Lung (tissue), 12 donors: Measurements from ENCODE around the gene BCL2. TPM values are rescaled to one million over a fixed set of nuclear protein-coding genes. Genes with fewer than 3 reads are reported as not detected.
A peak's percentile ranks its signal among the peaks of the same experiment; 100 is the strongest.

ENCODE experiments used
- ATAC-seq: fragments of 200-7000 bp; cut with Tn5 transposase; one replicate; pipeline ENCODE4 v1.9.1; 2020; ENCODE audit warnings: moderate number of reproducible peaks; ENCODE audit not compliant: insufficient read depth, low FRiP score
- DNase-seq, 3 donors: peaks; one replicate each; pipeline ENCODE4 v3.0.0-alpha.2; 2013 to 2017
- H3K27ac ChIP-seq, 2 donors: one replicate each; pipeline ENCODE4 v1.5.1; 2013; ENCODE audit warnings: mild to moderate bottlenecking in 2 of 2, moderate library complexity in 2 of 2, control low read depth in 1 of 2, inconsistent platforms in 1 of 2, low read depth in 1 of 2, low read length in 1 of 2
- H3K27me3 ChIP-seq, 3 donors: one replicate each; pipeline ENCODE4 v1.5.1; 2013; ENCODE audit warnings: low read length in 2 of 3; ENCODE audit not compliant: control insufficient read depth in 3 of 3, insufficient read depth in 3 of 3
- H3K36me3 ChIP-seq, 4 donors: one replicate each; pipeline ENCODE4 v1.5.1; 2013; ENCODE audit warnings: low read length in 4 of 4, mild to moderate bottlenecking in 1 of 4, moderate library complexity in 1 of 4; ENCODE audit not compliant: control insufficient read depth in 4 of 4, insufficient read depth in 4 of 4
- H3K4me1 ChIP-seq, 5 donors: one replicate each; pipeline ENCODE4 v1.5.1; 2013; ENCODE audit warnings: low read length in 5 of 5, mild to moderate bottlenecking in 2 of 5, moderate library complexity in 1 of 5; ENCODE audit not compliant: control insufficient read depth in 5 of 5, insufficient read depth in 5 of 5
- H3K4me3 ChIP-seq: one replicate; pipeline ENCODE4 v1.5.1; 2013; ENCODE audit warnings: mild to moderate bottlenecking, control low read depth, moderate library complexity
- H3K9ac ChIP-seq, 2 donors: one replicate each; pipeline ENCODE4 v1.5.1; 2013; ENCODE audit warnings: low read length in 2 of 2, control low read depth in 1 of 2; ENCODE audit not compliant: insufficient read depth in 1 of 2
- H3K9me3 ChIP-seq, 4 donors: one replicate each; pipeline ENCODE4 v1.5.1; 2013; ENCODE audit warnings: low read length in 3 of 4, mild to moderate bottlenecking in 1 of 4, moderate library complexity in 1 of 4; ENCODE audit not compliant: control insufficient read depth in 4 of 4, insufficient read depth in 3 of 4
- CTCF ChIP-seq: IDR thresholded peaks from 2 replicates; pipeline ENCODE4 v1.5.1; 2012; ENCODE audit warnings: mild to moderate bottlenecking; ENCODE audit errors: control extremely low read depth, extremely low read depth
- WGBS, 2 donors: extraction: QIAGEN DNeasy Blood & Tissue Kit; methylation state at CpG; one replicate each; pipeline ENCODE4 v1.1.7; 2013; 5-methylcytosine and 5-hydroxymethylcytosine counted together
- polyA plus RNA-seq, 2 donors: library from polyadenylated mRNA; stranded (reverse); fragments of 200-250 nt; gene quantifications; one replicate each; pipeline ENCODE4 v1.2.1, GENCODE V29; 2013
- total RNA-seq, 2 donors: library from RNA; depleted of rRNA in 1 of 2; stranded (reverse); fragments of >200 nt in 1 of 2; gene quantifications; one replicate each; pipeline ENCODE4 v1.2.1, GENCODE V29; 2014 to 2021
- donor health status: control.
- donor health status: control.
- donor health status: Bipolar disorder and iron deficiency.
- donor health status: healthy.
- donor health status: DM: yes; HTN: yes; CAD: no.

The BCL2 gene
- total and polyA plus RNA-seq, 4 donors: 1.5 to 30.9 (median 5.3) TPM

- no peaks in the 10 kb centered on the region for H3K36me3 ChIP-seq
- DNase-seq (peak; percentile 25 to 69 (median 35)), ATAC-seq (peak; percentile 60)
- no peak overlapping the region for H3K4me3 ChIP-seq
- no peak overlapping the region for H3K9ac ChIP-seq
- no peak for TF ChIP-seq CTCF
- H3K27me3 ChIP-seq: no peaks in the 10 kb centered on the region
- H3K4me1 ChIP-seq: peaks cover 0 to 12% (median 0%) of the 10 kb centered on the region in 5 donors
- H3K27ac ChIP-seq: peak overlapping the region; percentile 24 to 29
- WGBS, 2 donors: 21 to 58% methylated on average over 10 of the region's 10 CpGs
- no peaks in the 10 kb centered on the region for H3K9me3 ChIP-seq
Measured at GRCh38 chr18:63099848-63100629, 219.5 kb downstream of the BCL2 start.

- Histone ChIP-seq H3K9ac (no peak overlapping the region), H3K4me3 (no peak overlapping the region), H3K27me3 (no peaks in the 10 kb centered on the region), H3K36me3 (no peaks in the 10 kb centered on the region), H3K4me1 (peaks cover 0 to 12% (median 0%) of the 10 kb centered on the region in 5 donors), H3K27ac (peak overlapping the region in 1 of 2 donors; percentile 30), H3K9me3 (no peaks in the 10 kb centered on the region)
- 45 to 57% methylated on average over 14 of the region's 14 CpGs for WGBS, 2 donors
- peak; percentile 49 for ATAC-seq
- peak in 1 of 3 donors; percentile 28 for DNase-seq
- no peak for TF ChIP-seq CTCF
Measured at GRCh38 chr18:63099091-63099840, 220.3 kb downstream of the BCL2 start.

GRCh38 chr18:63098018-63098981 is 221.3 kb downstream of the BCL2 start:
- no peak for ATAC-seq
- no peak for DNase-seq
- H3K36me3 ChIP-seq: no peaks in the 10 kb centered on the region
- H3K27ac ChIP-seq: no peak overlapping the region
- 33 to 57% methylated on average over 16 of the region's 16 CpGs for WGBS, 2 donors
- no peak overlapping the region for H3K4me3 ChIP-seq
- no peak for TF ChIP-seq CTCF
- no peaks in the 10 kb centered on the region for H3K9me3 ChIP-seq
- no peaks in the 10 kb centered on the region for H3K27me3 ChIP-seq
- no peak overlapping the region for H3K9ac ChIP-seq
- peaks cover 0 to 10% (median 0%) of the 10 kb centered on the region in 5 donors for H3K4me1 ChIP-seq
